SU-DHL-6 (cell line): Measurements from ENCODE around the gene SPATA2.

ENCODE experiments used
- EZH2phosphoT487 ChIP-seq: fragments of 200-600 bp; sonication (generic), shearing (Covaris generic); conservative IDR thresholded peaks from 2 replicates; pipeline ENCODE4 v1.6.1; 2018; ENCODE audit warnings: mild to moderate bottlenecking, antibody characterized with exemption, low read length, moderate library complexity, mixed read lengths
- TF ChIP-seq, protein P1 (sequence below): fragments of 200-600 bp; sonication (generic); IDR thresholded peaks from one replicate; pipeline ENCODE4 v1.5.1; 2017; ENCODE audit warnings: antibody characterized with exemption, mild to moderate bottlenecking, low read length, moderate library complexity; ENCODE audit not compliant: insufficient read depth, poor library complexity, severe bottlenecking

DNA sequence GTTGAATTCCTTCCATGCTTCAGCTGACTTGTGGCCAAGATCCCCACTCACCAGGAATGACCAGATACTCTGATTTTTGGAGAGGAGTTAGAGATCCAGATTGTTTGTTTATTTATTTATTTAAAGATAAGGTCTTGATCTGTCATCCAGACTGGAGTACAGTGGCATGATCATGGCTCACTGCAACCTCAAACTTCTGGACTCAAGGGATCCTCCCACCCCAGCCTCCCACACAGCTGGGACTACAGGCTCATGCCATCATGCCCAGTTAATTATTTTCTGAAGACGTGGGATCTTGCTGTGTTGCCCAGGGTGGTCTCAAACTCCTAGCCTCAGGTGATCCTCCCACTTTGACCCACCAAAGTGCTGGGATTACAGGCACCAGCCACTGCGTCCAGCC, 4.1 kb upstream of the SPATA2 start:
- no peak for TF ChIP-seq EZH2phosphoT487
- TF ChIP-seq, protein P1, sequence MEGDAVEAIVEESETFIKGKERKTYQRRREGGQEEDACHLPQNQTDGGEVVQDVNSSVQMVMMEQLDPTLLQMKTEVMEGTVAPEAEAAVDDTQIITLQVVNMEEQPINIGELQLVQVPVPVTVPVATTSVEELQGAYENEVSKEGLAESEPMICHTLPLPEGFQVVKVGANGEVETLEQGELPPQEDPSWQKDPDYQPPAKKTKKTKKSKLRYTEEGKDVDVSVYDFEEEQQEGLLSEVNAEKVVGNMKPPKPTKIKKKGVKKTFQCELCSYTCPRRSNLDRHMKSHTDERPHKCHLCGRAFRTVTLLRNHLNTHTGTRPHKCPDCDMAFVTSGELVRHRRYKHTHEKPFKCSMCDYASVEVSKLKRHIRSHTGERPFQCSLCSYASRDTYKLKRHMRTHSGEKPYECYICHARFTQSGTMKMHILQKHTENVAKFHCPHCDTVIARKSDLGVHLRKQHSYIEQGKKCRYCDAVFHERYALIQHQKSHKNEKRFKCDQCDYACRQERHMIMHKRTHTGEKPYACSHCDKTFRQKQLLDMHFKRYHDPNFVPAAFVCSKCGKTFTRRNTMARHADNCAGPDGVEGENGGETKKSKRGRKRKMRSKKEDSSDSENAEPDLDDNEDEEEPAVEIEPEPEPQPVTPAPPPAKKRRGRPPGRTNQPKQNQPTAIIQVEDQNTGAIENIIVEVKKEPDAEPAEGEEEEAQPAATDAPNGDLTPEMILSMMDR: no peak
